ENCODE measurements around the gene CTSL.

Gene CTSL

DNA sequence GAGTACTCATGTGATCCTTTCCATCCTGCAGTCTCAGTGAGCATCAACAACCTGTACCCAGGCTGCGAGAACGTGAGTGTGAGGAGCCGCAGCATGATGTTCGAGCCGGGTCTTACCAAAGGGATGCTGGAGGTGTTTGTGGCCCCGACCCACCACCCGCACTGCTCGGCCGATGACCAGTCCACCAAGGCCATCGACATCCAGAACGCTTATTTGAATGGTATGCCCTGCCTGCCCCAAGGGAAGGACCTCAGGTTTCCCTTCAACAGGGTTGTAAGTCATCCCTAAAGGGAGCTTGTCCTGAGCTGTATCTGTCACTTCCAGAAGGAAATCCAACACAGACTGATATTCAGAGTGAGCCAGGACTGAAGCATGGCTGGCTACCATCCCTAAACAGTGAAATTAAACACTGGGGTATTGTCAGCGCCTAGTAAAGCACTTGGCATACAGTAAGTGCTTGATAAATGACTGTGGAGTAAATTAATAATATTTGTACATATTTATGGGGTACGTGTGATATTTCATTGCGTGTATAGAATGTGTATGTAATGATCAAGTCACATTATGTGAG lies 39.3 kb upstream of the CTSL start:
- TF ChIP-seq, protein P1, sequence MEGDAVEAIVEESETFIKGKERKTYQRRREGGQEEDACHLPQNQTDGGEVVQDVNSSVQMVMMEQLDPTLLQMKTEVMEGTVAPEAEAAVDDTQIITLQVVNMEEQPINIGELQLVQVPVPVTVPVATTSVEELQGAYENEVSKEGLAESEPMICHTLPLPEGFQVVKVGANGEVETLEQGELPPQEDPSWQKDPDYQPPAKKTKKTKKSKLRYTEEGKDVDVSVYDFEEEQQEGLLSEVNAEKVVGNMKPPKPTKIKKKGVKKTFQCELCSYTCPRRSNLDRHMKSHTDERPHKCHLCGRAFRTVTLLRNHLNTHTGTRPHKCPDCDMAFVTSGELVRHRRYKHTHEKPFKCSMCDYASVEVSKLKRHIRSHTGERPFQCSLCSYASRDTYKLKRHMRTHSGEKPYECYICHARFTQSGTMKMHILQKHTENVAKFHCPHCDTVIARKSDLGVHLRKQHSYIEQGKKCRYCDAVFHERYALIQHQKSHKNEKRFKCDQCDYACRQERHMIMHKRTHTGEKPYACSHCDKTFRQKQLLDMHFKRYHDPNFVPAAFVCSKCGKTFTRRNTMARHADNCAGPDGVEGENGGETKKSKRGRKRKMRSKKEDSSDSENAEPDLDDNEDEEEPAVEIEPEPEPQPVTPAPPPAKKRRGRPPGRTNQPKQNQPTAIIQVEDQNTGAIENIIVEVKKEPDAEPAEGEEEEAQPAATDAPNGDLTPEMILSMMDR (IDR thresholded peaks at IDR 0.05; ENCODE audit: low read depth, low read length) = no peak
- H3K4me3 ChIP-seq (replicated peaks in 1 of 2; ENCODE audit: low read depth in 2 of 2, low read length in 2 of 2) = no peak overlapping the region
- DNase-seq (ENCODE audit: low read depth in 2 of 2) = no peak

DNA sequence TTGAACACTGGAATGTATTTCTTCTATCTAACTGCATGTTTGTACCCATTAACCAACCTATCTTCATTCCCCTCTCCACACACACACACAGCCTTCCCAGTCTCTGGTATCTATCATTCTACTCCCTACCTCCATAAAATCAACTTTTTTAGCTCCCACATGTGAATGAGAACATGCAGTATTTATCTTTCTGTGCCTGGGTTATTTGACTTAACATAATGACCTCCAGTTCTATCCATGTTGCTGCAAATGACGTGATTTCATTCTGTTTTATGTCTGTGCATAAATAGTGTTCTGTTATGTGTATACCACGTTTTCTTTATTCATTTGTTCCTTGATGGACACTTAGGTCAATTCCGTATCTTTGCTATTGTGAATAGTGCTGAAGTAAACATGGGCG lies 38.7 kb upstream of the CTSL start:
- TF ChIP-seq, protein P1 (IDR thresholded peaks at IDR 0.05; ENCODE audit: low read depth, low read length) = no peak
- no peak for DNase-seq (ENCODE audit: low read depth in 2 of 2)

DNA sequence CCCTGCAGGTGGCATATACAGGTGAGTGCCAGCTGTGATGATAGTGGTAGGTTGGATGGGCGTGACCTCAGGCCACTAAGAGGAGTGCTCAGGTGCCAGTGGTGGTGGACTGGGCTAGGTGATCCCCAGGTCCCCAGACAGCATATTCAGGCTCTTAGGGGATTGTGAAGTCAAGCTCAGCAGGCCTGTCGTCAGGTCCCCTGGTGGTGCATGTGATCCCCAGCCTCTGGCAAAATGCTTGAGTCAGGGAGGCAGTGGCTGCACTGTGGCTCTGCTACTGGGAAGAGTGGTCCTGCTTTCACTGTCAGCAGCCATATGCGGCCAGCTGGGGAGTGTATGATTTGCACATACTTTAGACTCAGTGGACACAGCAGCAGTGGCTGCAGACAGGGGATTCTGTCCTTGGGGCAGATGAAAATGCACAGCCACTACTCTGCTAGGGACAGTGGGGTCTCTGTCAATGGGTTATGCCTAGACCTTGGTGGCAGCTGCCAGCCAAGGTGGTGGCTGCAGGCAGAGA lies 31.6 kb upstream of the CTSL start:
- DNase-seq (ENCODE audit: low read depth in 2 of 2) = no peak
- TF ChIP-seq, protein P1 (IDR thresholded peaks at IDR 0.05; ENCODE audit: low read depth, low read length) = no peak
- H3K4me3 ChIP-seq (replicated peaks in 1 of 2; ENCODE audit: low read depth in 2 of 2, low read length in 2 of 2) = no peak overlapping the region

More for the DNA sequence above, 38.7 kb upstream of the CTSL start:
- H3K4me3 ChIP-seq (replicated peaks in 1 of 2; ENCODE audit: low read depth in 2 of 2, low read length in 2 of 2) = no peak overlapping the region

DNA sequence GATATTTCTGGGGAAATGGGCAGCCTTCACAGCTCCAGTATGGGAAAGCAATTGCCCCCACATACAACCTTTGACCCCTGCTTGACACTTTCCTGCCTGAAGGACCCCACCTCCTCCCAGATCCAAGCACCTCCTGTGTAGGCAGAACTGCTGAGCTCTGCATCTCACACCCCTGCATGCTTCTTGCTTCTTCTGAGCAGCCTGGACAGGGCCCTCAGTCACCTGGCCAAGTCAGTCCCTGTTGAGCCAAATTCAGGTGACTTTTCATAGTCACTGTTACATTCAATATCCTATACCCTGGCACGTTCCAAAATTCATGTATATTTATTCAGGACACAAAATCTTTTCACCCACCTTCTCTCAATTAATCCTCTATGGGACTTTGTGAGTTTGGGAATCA lies 30.4 kb upstream of the CTSL start:
- DNase-seq (ENCODE audit: low read depth in 2 of 2) = no peak
- H3K4me3 ChIP-seq (replicated peaks in 1 of 2; ENCODE audit: low read depth in 2 of 2, low read length in 2 of 2) = no peak overlapping the region
- TF ChIP-seq, protein P1 (IDR thresholded peaks at IDR 0.05; ENCODE audit: low read depth, low read length) = no peak

DNA sequence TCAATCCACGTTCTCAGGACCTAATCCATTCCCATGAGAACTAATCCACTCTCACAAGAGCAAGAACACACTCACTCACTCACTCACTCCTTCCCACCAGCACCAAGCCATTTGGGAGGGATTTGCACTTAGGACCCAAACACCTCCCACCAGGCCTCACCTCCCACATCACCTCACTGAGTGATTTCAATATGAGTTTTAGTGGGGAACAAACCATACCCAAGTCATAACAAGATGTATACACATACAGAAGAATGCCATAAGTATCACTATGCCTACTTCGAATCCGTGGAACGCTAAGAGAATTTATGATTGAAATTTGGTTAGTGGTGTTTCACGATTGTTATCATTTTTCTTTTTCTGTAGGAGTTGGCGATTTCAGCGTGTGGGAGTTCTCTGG lies 29.3 kb upstream of the CTSL start:
- TF ChIP-seq, protein P1 (IDR thresholded peaks at IDR 0.05; ENCODE audit: low read depth, low read length) = no peak
- no peak overlapping the region for H3K4me3 ChIP-seq (replicated peaks in 1 of 2; ENCODE audit: low read depth in 2 of 2, low read length in 2 of 2)
- DNase-seq (ENCODE audit: low read depth in 2 of 2) = no peak

DNA sequence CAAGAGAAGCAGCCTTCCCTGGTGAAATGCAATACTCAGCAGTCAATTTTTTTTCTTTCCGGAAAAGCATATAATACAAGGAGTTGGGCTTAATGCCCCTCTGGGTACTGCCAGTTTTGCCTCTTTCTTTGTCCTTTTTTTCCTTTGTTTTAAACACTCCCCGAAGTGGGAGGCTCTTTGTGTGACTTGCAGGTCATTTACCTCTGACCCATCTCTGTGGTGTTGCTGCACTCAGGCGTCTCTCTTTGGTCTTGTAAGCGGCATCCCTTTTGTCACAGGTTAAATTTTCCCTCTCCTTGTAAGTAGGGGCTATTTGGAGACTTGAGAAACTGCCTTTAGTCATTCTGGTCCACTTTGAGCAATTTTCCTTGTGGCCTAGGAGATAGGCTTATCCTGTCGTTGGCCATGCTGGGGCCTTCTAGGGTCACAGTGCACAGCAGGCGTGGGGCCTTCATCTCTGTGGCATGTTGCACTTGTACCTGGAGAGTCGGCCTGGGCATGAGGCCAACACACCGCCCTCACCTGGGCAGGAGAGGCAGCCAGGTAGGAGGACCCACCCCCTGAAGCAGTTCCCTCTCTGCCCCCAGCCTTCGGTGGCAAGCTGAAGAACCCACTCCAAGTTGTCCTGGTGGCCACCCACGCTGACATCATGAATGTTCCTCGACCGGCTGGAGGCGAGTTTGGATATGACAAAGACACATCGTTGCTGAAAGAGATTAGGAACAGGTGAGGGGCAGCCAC lies 27.7 kb upstream of the CTSL start:
- DNase-seq (ENCODE audit: low read depth in 2 of 2) = no peak
- TF ChIP-seq, protein P1 (IDR thresholded peaks at IDR 0.05; ENCODE audit: low read depth, low read length) = no peak
- H3K4me3 ChIP-seq (replicated peaks in 1 of 2; ENCODE audit: low read depth in 2 of 2, low read length in 2 of 2) = no peak overlapping the region

Measured in cardiac fibroblast (primary cell).